GM12864 (cell line): ENCODE measurements around the gene CLDN14.

Experiments
- DNase-seq: peaks from one replicate; pipeline ENCODE4 v3.0.0-alpha.2; 2011; ENCODE audit warnings: low read depth
- H3K4me3 ChIP-seq: 2 replicates; pipeline ENCODE4 v1.5.1; 2011; ENCODE audit warnings: mild to moderate bottlenecking, low read depth, low read length, control low read depth
- CTCF ChIP-seq: IDR thresholded peaks from 2 replicates; pipeline ENCODE4 v1.5.1; 2011; ENCODE audit warnings: low read depth, mild to moderate bottlenecking, moderate library complexity, low read length, control low read depth, inconsistent platforms; ENCODE audit errors: missing control alignments

The CLDN14 gene

GRCh38 chr21:36412916-36413315 is 67.0 kb downstream of the CLDN14 start:
- TF ChIP-seq CTCF, result no peak
- H3K4me3 ChIP-seq, result no peak overlapping the region
- no peak for DNase-seq

DNA sequence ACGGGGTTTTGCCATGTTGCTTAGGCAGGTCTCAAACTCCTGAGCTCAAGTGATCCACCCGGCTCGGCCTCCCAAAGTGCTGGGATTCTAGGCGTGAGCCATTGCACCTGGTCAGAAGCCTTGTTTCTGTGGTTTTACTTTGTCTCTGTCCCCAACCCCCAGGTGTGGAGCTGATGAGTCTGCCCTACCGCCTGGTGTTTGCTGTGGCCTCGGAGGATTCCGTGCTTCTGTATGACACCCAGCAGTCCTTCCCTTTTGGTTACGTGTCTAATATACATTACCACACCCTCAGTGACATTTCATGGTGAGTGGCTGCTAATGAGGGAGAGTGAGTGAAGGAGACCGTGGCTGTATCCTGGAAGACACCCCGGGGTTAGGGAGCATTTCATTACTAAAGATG is 68.6 kb downstream of the CLDN14 start:
- TF ChIP-seq CTCF, result no peak
- H3K4me3 ChIP-seq, result no peak overlapping the region
- DNase-seq, result no peak
